Fibroblast of the aortic adventitia (primary cell): ENCODE results near the gene WNT7B. TPM values are rescaled to one million over a fixed set of nuclear protein-coding genes. Genes with fewer than 3 reads are reported as not detected.

Experiments
- DNase-seq: peaks from one replicate; pipeline ENCODE4 v3.0.0-alpha.2; 2010; ENCODE audit warnings: low read depth
- H3K4me3 ChIP-seq: 2 replicates; pipeline ENCODE4 v1.5.1; 2011; ENCODE audit warnings: low read depth, mild to moderate bottlenecking, control low read depth, low read length, moderate library complexity
- total RNA-seq: library from RNA; depleted of rRNA; stranded (reverse); fragments of >200 nt; gene quantifications from 2 replicates; pipeline ENCODE4 v1.2.3, GENCODE V29; 2012; ENCODE audit warnings: low replicate concordance
- TF ChIP-seq, protein P1 (sequence below): IDR thresholded peaks from 2 replicates; pipeline ENCODE4 v1.5.1; 2011; ENCODE audit warnings: mild to moderate bottlenecking, low read length, control low read depth, inconsistent platforms; ENCODE audit not compliant: insufficient read depth

Gene WNT7B
- total RNA-seq, 1 donor, result 0.18 TPM

GRCh38 chr22:45889093-45889538 lies 87.8 kb downstream of the WNT7B start:
- TF ChIP-seq, protein P1, sequence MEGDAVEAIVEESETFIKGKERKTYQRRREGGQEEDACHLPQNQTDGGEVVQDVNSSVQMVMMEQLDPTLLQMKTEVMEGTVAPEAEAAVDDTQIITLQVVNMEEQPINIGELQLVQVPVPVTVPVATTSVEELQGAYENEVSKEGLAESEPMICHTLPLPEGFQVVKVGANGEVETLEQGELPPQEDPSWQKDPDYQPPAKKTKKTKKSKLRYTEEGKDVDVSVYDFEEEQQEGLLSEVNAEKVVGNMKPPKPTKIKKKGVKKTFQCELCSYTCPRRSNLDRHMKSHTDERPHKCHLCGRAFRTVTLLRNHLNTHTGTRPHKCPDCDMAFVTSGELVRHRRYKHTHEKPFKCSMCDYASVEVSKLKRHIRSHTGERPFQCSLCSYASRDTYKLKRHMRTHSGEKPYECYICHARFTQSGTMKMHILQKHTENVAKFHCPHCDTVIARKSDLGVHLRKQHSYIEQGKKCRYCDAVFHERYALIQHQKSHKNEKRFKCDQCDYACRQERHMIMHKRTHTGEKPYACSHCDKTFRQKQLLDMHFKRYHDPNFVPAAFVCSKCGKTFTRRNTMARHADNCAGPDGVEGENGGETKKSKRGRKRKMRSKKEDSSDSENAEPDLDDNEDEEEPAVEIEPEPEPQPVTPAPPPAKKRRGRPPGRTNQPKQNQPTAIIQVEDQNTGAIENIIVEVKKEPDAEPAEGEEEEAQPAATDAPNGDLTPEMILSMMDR, result no peak
- H3K4me3 ChIP-seq, result no peak overlapping the region
- DNase-seq, result no peak

DNA sequence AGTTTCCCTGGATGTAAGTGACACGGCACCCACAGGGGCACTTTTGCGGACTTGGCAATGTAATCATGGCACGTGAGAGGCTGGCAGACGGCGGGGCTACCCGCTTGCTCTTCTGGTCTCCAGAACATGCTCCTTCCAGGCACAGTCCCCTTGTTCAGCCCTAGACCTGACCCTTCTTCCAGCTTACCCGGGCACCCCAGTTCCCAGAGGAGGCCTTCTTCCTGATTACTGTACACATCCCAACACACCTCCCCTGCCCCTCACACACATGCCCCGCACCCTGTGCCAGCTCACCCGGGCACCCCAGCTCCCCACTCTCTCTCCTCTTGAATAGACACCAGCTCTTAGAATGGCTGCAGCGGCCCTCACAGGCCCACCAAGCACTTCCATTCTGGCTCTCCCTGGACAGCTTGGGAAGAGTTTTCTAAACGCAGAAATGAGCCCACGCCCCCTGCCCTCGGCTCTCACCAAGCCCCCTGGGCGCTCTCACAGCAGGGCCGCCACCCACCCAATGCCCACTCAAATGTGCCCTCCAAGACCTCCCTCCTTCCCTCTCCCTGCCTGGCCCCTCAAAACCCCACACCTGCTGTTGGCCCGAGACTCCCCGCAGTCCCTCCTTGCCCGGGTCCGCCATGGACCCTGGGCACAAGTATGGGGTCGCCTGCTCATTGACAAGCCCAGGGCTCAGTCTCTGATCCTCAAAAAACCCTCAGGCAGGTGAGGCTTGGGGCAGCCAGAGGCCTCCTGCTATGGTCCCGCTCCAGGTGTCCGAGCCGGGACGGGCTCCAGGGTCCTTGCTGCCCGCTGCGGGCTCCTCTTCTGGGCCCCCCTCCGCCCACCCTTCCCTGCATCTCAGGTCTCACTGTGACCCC lies 88.5 kb downstream of the WNT7B start:
- TF ChIP-seq, protein P1, result no peak
- H3K4me3 ChIP-seq, result no peak overlapping the region

GRCh38 chr22:45887202-45888131 lies 89.5 kb downstream of the WNT7B start:
- no peak for DNase-seq
- TF ChIP-seq, protein P1, result no peak
- no peak overlapping the region for H3K4me3 ChIP-seq

More for the DNA sequence above, 88.5 kb downstream of the WNT7B start:
- DNase-seq, result no peak

- no peak for DNase-seq
- no peak overlapping the region for H3K4me3 ChIP-seq
- TF ChIP-seq, protein P1, result no peak
Observed at GRCh38 chr22:45886540-45886939, 90.4 kb downstream of the WNT7B start.

DNA sequence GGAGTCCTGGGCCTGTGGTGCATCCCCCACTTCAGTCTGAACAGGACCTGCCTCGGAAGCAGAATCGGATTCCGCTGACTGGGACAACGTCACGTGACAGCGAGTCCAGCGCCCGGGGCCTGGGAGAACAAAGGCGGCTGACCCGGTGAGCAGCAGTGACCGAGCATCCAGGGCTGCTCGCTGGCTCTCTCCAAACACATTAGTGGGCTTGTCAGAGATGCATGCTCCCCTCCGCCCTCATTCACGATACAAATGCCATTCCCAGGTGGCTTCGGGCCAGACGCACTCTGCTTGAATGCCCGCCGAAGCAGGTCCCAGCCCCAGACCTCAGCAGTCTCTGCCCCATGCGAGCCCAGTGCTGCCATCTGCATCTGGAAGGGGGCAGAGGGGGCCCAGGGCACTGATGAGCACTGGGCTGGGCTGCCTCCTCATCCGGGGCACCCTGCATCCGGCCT lies 91.0 kb downstream of the WNT7B start:
- no peak overlapping the region for H3K4me3 ChIP-seq
- no peak for DNase-seq
- TF ChIP-seq, protein P1, result no peak

- no peak overlapping the region for H3K4me3 ChIP-seq
- TF ChIP-seq, protein P1, result no peak
- no peak for DNase-seq
Observed at GRCh38 chr22:45885171-45885840, 91.7 kb downstream of the WNT7B start.
